Measurements from ENCODE around the gene TPRA1.
A peak's percentile ranks its signal among the peaks of the same experiment; 100 is the strongest.

The TPRA1 gene

GRCh38 chr3:127578168-127578567, 12.4 kb downstream of the TPRA1 start (continued):
- TF ChIP-seq TSHZ2 (CRISPR knock-in tag; IDR thresholded peaks at IDR 0.05): no peak
- TF ChIP-seq SNAI2 (CRISPR knock-in tag; IDR thresholded peaks at IDR 0.05): no peak
- TF ChIP-seq OSR1 (CRISPR knock-in tag; IDR thresholded peaks at IDR 0.05): no peak
- TF ChIP-seq ZNF565 (CRISPR knock-in tag; conservative IDR thresholded peaks at IDR 0.05; ENCODE audit: low read depth): no peak
- TF ChIP-seq ZFP3 (CRISPR knock-in tag; IDR thresholded peaks at IDR 0.05): no peak
- no peak for TF ChIP-seq CSRNP3 (CRISPR knock-in tag; IDR thresholded peaks at IDR 0.05)
- TF ChIP-seq RARB (CRISPR knock-in tag; IDR thresholded peaks at IDR 0.05): no peak
- no peak for TF ChIP-seq ISL1 (CRISPR knock-in tag; IDR thresholded peaks at IDR 0.05)
- no peak for TF ChIP-seq PPARA (CRISPR knock-in tag; IDR thresholded peaks at IDR 0.05; ENCODE audit: borderline replicate concordance)
- TF ChIP-seq TOX (CRISPR knock-in tag; IDR thresholded peaks at IDR 0.05; ENCODE audit: borderline replicate concordance): no peak
- no peak for TF ChIP-seq ZC3H10 (CRISPR knock-in tag; IDR thresholded peaks at IDR 0.05)

- no peak for TF ChIP-seq SNAI2 (CRISPR knock-in tag; IDR thresholded peaks at IDR 0.05)
- no peak for TF ChIP-seq CREB5 (CRISPR knock-in tag; IDR thresholded peaks at IDR 0.05; ENCODE audit: low read depth)
- no peak for TF ChIP-seq ESRRG (CRISPR knock-in tag; IDR thresholded peaks at IDR 0.05)
- TF ChIP-seq TCF4 (CRISPR knock-in tag; IDR thresholded peaks at IDR 0.05; ENCODE audit: borderline replicate concordance): no peak
- TF ChIP-seq PPARA (CRISPR knock-in tag; IDR thresholded peaks at IDR 0.05; ENCODE audit: borderline replicate concordance): no peak
- TF ChIP-seq TOX (CRISPR knock-in tag; IDR thresholded peaks at IDR 0.05; ENCODE audit: borderline replicate concordance): no peak
- no peak for TF ChIP-seq POU6F1 (CRISPR knock-in tag; IDR thresholded peaks at IDR 0.05; ENCODE audit: borderline replicate concordance, low read depth)
Measured at GRCh38 chr3:127577448-127577847, 13.1 kb downstream of the TPRA1 start.

GRCh38 chr3:127574880-127575878, 15.4 kb downstream of the TPRA1 start:
- peak; percentile 97 for ATAC-seq
- no peak for TF ChIP-seq RARB (CRISPR knock-in tag; IDR thresholded peaks at IDR 0.05)
- no peak for TF ChIP-seq ZC3H10 (CRISPR knock-in tag; IDR thresholded peaks at IDR 0.05)
- TF ChIP-seq PPARA (CRISPR knock-in tag; IDR thresholded peaks at IDR 0.05; ENCODE audit: borderline replicate concordance): no peak
- TF ChIP-seq TOX (CRISPR knock-in tag; IDR thresholded peaks at IDR 0.05; ENCODE audit: borderline replicate concordance): no peak
- TF ChIP-seq ARNTL (CRISPR knock-in tag; IDR thresholded peaks at IDR 0.05; ENCODE audit: borderline replicate concordance, low read depth): no peak
- TF ChIP-seq POU6F1 (CRISPR knock-in tag; IDR thresholded peaks at IDR 0.05; ENCODE audit: borderline replicate concordance, low read depth): no peak
- TF ChIP-seq ISL1 (CRISPR knock-in tag; IDR thresholded peaks at IDR 0.05): no peak
- TF ChIP-seq ZFP30 (CRISPR knock-in tag; IDR thresholded peaks at IDR 0.05): no peak
- TF ChIP-seq CSDC2 (CRISPR knock-in tag; IDR thresholded peaks at IDR 0.05): no peak
- no peak for TF ChIP-seq ZNF70 (CRISPR knock-in tag; IDR thresholded peaks at IDR 0.05)
- TF ChIP-seq BACH2 (CRISPR knock-in tag; IDR thresholded peaks at IDR 0.05; ENCODE audit: borderline replicate concordance): no peak
- TF ChIP-seq ZNF8 (CRISPR knock-in tag; IDR thresholded peaks at IDR 0.05): no peak
- no peak for TF ChIP-seq TCF4 (CRISPR knock-in tag; IDR thresholded peaks at IDR 0.05; ENCODE audit: borderline replicate concordance)

More at GRCh38 chr3:127577448-127577847, 13.1 kb downstream of the TPRA1 start:
- no peak for ATAC-seq
